ENCODE results near the gene PRSS53.

- TF ChIP-seq, protein P1, sequence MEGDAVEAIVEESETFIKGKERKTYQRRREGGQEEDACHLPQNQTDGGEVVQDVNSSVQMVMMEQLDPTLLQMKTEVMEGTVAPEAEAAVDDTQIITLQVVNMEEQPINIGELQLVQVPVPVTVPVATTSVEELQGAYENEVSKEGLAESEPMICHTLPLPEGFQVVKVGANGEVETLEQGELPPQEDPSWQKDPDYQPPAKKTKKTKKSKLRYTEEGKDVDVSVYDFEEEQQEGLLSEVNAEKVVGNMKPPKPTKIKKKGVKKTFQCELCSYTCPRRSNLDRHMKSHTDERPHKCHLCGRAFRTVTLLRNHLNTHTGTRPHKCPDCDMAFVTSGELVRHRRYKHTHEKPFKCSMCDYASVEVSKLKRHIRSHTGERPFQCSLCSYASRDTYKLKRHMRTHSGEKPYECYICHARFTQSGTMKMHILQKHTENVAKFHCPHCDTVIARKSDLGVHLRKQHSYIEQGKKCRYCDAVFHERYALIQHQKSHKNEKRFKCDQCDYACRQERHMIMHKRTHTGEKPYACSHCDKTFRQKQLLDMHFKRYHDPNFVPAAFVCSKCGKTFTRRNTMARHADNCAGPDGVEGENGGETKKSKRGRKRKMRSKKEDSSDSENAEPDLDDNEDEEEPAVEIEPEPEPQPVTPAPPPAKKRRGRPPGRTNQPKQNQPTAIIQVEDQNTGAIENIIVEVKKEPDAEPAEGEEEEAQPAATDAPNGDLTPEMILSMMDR (IDR thresholded peaks at IDR 0.05), result no peak
- no peak for TF ChIP-seq POLR2A (IDR thresholded peaks at IDR 0.05)
Observed at GRCh38 chr16:31055613-31056012, 33.1 kb downstream of the PRSS53 start.

Measured in right lobe of liver (tissue), 4 donors.